ENCODE results near the gene CUX1.
"Not testable (repeated sequence)": the region's sequence is repeated elsewhere in the genome, so short reads cannot be mapped to it uniquely, and the experiment has no call there.

Gene CUX1

GRCh38 chr7:101927802-101928201 lies 110.4 kb downstream of the CUX1 start:
- no peak for ATAC-seq (ENCODE audit: low read depth)
- no peaks in the 10 kb centered on the region for H3K4me1 ChIP-seq (ENCODE audit: insufficient read depth, poor library complexity, severe bottlenecking)
- no peaks in the 10 kb centered on the region for H3K9me3 ChIP-seq (ENCODE audit: severe bottlenecking)
- no peak for DNase-seq (ENCODE audit: low spot score)
- no peak overlapping the region for H3K27ac ChIP-seq (ENCODE audit: poor library complexity, severe bottlenecking)
- H3K36me3 ChIP-seq (ENCODE audit: low read depth) = peaks cover 11% of the 10 kb centered on the region; the same call in 1 of the 2 replicates
- no peak overlapping the region for H3K4me3 ChIP-seq (ENCODE audit: severe bottlenecking)
- TF ChIP-seq CTCF (IDR thresholded peaks at IDR 0.05; ENCODE audit: poor library complexity, severe bottlenecking) = no peak
- H3K27me3 ChIP-seq (ENCODE audit: insufficient read depth, poor library complexity, severe bottlenecking) = no peaks in the 10 kb centered on the region

DNA sequence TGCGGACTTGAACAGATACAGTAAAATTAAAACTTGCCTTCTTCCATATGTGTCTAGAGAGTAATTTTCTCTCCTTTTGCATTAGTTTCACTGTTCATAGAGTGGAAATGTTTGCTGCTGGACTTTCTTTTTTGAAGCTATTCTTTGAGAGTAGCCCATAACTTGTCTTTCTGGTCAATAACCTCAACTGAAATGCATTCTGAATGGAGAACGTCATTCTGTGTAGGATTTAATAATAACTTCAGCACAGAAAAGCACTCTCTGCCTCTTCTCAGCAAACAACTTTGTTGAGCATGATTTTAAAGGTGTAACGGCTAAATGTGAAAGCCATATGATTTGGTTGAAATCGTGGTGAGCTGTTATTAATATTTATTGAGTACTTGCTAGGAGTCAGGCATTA lies 111.8 kb downstream of the CUX1 start:
- ATAC-seq (ENCODE audit: low read depth) (no peak), DNase-seq (ENCODE audit: low spot score) (no peak)
- no peak overlapping the region for H3K27ac ChIP-seq (ENCODE audit: poor library complexity, severe bottlenecking)
- no peak for TF ChIP-seq CTCF (IDR thresholded peaks at IDR 0.05; ENCODE audit: poor library complexity, severe bottlenecking)
- H3K27me3 ChIP-seq (ENCODE audit: insufficient read depth, poor library complexity, severe bottlenecking) = no peaks in the 10 kb centered on the region
- peaks cover 11% of the 10 kb centered on the region; the same call in 1 of the 2 replicates for H3K36me3 ChIP-seq (ENCODE audit: low read depth)
- no peaks in the 10 kb centered on the region for H3K9me3 ChIP-seq (ENCODE audit: severe bottlenecking)
- no peak overlapping the region for H3K4me3 ChIP-seq (ENCODE audit: severe bottlenecking)
- H3K4me1 ChIP-seq (ENCODE audit: insufficient read depth, poor library complexity, severe bottlenecking) = no peaks in the 10 kb centered on the region

GRCh38 chr7:101929911-101930310 lies 112.5 kb downstream of the CUX1 start:
- H3K4me3 ChIP-seq (ENCODE audit: severe bottlenecking); ATAC-seq (ENCODE audit: low read depth); H3K4me1 ChIP-seq (ENCODE audit: insufficient read depth, poor library complexity, severe bottlenecking); H3K27ac ChIP-seq (ENCODE audit: poor library complexity, severe bottlenecking); H3K9me3 ChIP-seq (ENCODE audit: severe bottlenecking); H3K27me3 ChIP-seq (ENCODE audit: insufficient read depth, poor library complexity, severe bottlenecking): not testable (repeated sequence)
- peaks cover 11% of the 10 kb centered on the region; the same call in 1 of the 2 replicates for H3K36me3 ChIP-seq (ENCODE audit: low read depth)
- peak; percentile 11 for DNase-seq (ENCODE audit: low spot score)

DNA sequence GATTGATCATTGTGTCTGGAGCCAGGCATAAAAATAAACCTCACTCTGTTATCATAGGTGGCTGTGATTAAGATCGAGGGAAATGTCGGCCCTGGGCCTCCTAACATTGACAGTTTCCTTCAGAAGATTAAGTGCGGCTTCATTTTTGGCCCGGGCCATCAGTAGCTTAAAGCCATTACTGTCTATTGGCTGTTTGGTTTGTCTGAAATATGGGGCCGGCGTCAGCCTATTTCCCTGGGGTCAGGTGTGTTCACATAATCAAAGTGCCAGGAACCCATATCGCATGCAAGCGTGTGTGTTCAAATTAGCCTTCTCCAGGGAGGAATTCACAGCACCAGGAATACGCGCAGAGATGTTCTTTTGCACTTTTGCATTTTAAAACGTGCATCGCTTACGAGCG lies 114.7 kb downstream of the CUX1 start:
- ATAC-seq (ENCODE audit: low read depth) = no peak
- H3K4me1 ChIP-seq (ENCODE audit: insufficient read depth, poor library complexity, severe bottlenecking) = no peaks in the 10 kb centered on the region
- no peak for DNase-seq (ENCODE audit: low spot score)
- no peak for TF ChIP-seq CTCF (IDR thresholded peaks at IDR 0.05; ENCODE audit: poor library complexity, severe bottlenecking)
- no peaks in the 10 kb centered on the region for H3K9me3 ChIP-seq (ENCODE audit: severe bottlenecking)
- no peak overlapping the region for H3K27ac ChIP-seq (ENCODE audit: poor library complexity, severe bottlenecking)
- no peak overlapping the region for H3K4me3 ChIP-seq (ENCODE audit: severe bottlenecking)
- peaks cover 11% of the 10 kb centered on the region; the same call in 1 of the 2 replicates for H3K36me3 ChIP-seq (ENCODE audit: low read depth)
- no peaks in the 10 kb centered on the region for H3K27me3 ChIP-seq (ENCODE audit: insufficient read depth, poor library complexity, severe bottlenecking)

GRCh38 chr7:101933028-101933427 lies 115.6 kb downstream of the CUX1 start:
- Histone ChIP-seq H3K27ac (ENCODE audit: poor library complexity, severe bottlenecking) (no peak overlapping the region), H3K4me1 (ENCODE audit: insufficient read depth, poor library complexity, severe bottlenecking) (no peaks in the 10 kb centered on the region), H3K9me3 (ENCODE audit: severe bottlenecking) (no peaks in the 10 kb centered on the region), H3K36me3 (ENCODE audit: low read depth) (peaks cover 11% of the 10 kb centered on the region; the same call in 1 of the 2 replicates), H3K4me3 (ENCODE audit: severe bottlenecking) (no peak overlapping the region), H3K27me3 (ENCODE audit: insufficient read depth, poor library complexity, severe bottlenecking) (no peaks in the 10 kb centered on the region)
- no peak for TF ChIP-seq CTCF (IDR thresholded peaks at IDR 0.05; ENCODE audit: poor library complexity, severe bottlenecking)
- ATAC-seq (ENCODE audit: low read depth) (no peak), DNase-seq (ENCODE audit: low spot score) (no peak)

Data from RWPE2 (cell line).